ENCODE results near the gene MAD1L1.
"Not testable (repeated sequence)": the region's sequence is repeated elsewhere in the genome, so short reads cannot be mapped to it uniquely, and the experiment has no call there.

MAD1L1 gene

DNA sequence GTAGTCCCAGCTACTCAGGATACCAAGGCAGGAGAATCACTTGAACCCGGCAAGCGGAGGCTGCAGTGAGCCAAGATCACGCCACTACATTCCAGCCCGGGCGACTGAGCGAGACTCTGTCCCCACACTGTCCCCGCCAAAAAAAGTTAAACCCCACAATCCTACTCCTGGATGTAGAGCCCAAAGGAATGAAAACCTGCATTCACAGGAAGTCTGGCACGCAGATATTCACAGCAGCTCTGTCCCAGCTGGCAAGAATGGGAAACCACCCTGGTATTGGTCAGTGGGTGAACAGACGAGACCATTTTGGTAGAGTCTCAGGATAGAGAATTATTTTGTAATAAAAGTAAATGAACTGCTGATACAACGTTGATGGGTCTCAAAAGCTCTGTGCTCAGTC lies 225.2 kb downstream of the MAD1L1 start:
- peak; percentile 6 for DNase-seq

DNA sequence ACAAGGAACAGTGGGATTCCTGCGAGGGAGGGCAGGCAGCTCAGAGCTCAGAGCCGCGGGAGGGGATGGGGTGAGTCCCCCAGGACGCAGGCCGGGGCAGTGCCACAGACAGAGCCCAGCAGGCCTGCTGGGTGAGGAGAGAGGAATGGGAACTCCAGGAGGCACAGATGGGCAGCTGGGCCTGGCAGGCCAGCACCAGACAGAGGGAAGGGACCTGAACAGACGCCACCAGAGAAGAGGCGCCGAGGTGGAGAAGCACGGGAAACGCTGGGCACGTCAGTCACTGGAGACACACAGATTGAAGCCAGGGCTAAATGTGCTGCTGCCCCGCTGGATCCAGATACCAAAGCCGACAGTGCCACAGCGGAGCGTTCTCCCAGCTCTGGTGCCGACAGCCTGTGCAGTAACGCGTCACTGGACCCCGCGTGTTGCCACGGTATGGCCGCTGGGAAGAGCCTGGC lies 225.8 kb downstream of the MAD1L1 start:
- peak; percentile 12 for DNase-seq

GRCh38 chr7:2006231-2006771 lies 226.4 kb downstream of the MAD1L1 start:
- DNase-seq: peak; percentile 7

DNA sequence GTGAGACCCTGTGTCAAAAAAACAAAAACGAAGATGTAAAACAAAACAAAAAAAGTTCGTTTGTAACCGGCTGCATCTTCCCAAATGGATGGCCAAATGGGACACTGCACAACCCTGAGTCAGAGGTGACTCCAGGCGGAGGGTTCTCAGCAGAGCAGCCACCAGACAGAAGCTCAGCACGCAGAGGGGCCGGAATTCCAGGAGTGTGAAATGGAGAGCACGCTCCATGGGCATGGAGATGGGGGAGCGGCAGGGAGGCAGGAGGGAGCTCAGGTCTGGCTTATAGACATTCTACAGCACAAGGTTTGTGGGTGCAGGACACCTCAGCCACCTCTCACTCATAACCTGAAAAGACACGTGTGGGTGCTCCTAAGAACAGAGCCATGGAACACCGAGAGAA lies 227.0 kb downstream of the MAD1L1 start:
- peak; percentile 4 for DNase-seq

GRCh38 chr7:2004841-2005725 lies 227.7 kb downstream of the MAD1L1 start:
- peak; percentile 13 for DNase-seq

GRCh38 chr7:2003931-2004812 lies 228.6 kb downstream of the MAD1L1 start:
- peak; percentile 4 for DNase-seq

DNA sequence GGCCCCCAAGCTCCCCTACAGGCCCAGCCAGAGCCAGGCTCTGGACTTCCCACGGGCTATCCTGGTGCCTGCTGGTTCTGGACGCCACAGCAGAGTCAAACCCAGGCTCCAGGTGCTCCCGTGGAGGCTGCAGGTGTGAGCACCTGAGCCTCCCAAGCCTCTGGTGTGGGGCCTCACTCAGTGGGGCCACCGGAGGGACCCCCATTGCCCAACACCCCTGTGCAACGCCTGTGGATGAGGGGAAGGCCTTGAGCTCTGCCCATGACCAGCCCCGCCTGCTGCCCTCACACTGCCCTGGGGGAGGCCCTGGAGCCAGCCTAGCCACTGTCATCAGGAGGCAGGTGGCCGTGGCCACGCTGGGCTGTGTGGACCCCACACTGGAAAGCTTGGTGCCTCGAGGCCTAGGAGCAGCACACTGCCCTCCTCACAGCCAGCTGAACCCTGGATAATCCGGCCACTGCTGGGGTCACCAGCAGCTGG lies 229.3 kb downstream of the MAD1L1 start:
- no peak for DNase-seq

- DNase-seq: no peak
Measured at GRCh38 chr7:2002561-2003450, 229.9 kb downstream of the MAD1L1 start.

- DNase-seq: no peak
Measured at GRCh38 chr7:2001601-2002442, 230.9 kb downstream of the MAD1L1 start.

GRCh38 chr7:2000746-2001321 lies 231.9 kb downstream of the MAD1L1 start:
- no peak for DNase-seq

GRCh38 chr7:2000153-2000687 lies 232.5 kb downstream of the MAD1L1 start:
- no peak for DNase-seq

DNA sequence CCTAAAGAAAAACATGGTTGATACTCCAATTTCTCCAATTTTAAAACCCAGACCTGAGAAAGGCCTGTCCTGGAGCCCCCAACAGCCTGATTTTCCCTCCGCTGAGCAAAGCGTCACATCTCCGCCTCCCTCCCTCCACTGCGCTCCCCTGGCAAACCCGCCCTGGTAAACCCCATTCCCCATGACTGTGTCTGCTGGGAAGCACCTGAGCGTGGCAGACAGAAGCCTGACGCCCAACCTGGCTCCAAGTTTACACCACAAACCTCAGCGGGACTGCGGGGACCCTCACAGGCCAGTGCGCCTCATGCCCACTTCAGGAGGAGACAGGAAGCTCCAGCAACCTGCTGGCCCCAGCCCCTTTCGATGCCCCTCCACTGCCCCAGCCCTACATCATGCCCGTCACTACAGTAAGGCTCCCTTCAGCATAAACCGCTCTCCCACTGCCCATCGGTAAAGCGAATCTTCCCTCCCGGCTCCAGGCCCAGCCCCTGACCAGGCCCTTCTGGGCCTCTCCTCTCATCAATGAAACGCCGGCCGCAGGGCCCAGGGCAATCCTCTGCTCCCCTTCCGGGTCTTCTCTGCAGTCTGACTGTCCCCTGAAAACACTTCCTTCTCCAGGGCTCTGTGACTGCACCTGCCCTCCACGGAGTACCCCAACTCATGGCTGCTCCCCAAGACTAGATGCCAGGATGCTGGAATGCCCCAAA lies 233.3 kb downstream of the MAD1L1 start:
- no peak for DNase-seq

DNA sequence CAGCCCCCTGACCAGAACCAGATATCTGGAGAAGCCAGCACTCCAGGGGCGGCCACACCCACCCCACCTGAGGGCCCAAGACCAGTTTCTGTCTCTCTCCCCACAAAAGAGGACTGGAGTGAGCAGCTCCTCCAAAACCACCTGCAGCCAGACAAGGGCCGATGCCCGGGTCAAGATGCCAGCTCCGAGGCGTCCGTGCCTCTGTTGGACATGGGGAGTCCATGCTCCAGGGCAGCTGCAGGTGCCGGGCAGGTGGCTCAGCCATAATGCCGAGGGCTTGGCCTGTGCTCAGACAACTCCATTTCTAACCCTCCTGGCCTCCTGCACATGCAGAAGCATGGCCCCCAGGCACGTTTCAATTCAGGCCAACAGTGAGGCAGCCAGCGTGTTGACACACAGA lies 234.6 kb downstream of the MAD1L1 start:
- no peak for DNase-seq

GRCh38 chr7:1997537-1998076 lies 235.1 kb downstream of the MAD1L1 start:
- DNase-seq: no peak

GRCh38 chr7:1996816-1997215 lies 235.9 kb downstream of the MAD1L1 start:
- no peak for DNase-seq

- DNase-seq: not testable (repeated sequence)
Measured at GRCh38 chr7:1995911-1996420, 236.8 kb downstream of the MAD1L1 start.

DNA sequence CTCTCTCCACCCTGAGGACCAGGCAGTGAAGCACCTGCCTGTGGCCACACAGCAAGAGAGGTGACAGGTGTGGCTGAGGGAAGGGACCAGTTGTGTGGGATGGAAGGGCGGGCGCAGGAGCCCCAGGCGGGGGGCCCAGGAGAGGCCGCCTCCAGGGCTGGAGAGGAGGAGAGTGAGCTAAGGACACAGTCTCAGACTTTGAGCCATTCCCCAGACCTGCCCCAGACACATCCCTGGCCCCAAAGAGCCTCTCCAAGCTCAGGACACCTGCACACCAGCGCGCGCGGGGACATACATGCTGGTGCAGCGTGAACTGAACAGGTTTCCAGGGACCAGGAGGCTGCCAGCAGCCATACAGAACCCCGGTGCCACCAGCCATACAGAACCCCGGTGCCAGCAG lies 237.3 kb downstream of the MAD1L1 start:
- DNase-seq: no peak

DNA sequence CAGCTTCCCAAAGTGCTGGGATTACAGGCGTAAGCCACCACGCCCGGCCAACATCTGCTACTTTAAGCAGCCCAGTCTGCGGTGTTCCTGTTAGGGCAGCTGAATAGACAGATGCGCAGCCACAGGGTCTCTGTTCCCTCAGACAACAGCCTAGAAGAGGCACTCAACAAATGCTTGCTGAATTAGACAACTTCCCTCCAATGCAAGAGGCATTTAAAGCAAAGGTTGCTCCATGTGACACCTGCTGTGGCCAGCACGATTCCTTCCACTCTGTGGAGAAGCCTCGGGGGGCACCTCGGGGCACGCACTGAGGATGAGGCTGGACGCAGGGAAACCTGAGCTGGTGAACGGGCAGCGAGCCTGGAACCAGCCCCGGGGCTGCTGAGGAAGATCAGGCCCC lies 237.8 kb downstream of the MAD1L1 start:
- no peak for DNase-seq

Data from activated T-cell treated with anti-CD3 and anti-CD28 coated beads, Interleukin-2, amount 50 U/mL, for 1 hour (primary cell).